Measurements from ENCODE around the gene RNF207.

DNA sequence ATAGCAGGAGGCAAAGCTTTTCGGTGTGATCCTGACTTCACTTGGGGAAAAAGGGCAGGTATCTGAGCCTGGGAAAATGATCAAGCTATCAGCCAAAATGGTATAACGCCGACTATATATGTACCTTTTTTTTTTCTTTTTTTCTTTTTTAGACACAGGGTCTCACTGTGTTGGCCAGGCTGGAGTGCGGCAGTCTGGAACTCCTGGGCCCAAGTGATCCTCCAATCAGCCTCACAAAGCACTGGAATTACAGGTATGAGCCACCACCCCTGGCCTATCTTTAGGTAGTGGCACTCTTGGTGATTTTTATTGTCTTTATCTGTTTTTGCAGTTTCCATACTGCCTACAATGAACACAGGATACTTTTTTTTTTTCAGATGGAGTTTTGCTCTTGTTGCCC is 31.2 kb downstream of the RNF207 start:
- TF ChIP-seq, protein P1, sequence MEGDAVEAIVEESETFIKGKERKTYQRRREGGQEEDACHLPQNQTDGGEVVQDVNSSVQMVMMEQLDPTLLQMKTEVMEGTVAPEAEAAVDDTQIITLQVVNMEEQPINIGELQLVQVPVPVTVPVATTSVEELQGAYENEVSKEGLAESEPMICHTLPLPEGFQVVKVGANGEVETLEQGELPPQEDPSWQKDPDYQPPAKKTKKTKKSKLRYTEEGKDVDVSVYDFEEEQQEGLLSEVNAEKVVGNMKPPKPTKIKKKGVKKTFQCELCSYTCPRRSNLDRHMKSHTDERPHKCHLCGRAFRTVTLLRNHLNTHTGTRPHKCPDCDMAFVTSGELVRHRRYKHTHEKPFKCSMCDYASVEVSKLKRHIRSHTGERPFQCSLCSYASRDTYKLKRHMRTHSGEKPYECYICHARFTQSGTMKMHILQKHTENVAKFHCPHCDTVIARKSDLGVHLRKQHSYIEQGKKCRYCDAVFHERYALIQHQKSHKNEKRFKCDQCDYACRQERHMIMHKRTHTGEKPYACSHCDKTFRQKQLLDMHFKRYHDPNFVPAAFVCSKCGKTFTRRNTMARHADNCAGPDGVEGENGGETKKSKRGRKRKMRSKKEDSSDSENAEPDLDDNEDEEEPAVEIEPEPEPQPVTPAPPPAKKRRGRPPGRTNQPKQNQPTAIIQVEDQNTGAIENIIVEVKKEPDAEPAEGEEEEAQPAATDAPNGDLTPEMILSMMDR (IDR thresholded peaks at IDR 0.05), result no peak
- TF ChIP-seq POLR2A (IDR thresholded peaks at IDR 0.05), result no peak
